Kidney (tissue), 14 donors: ENCODE results near the gene RAB21. TPM values are rescaled to one million over a fixed set of nuclear protein-coding genes. Genes with fewer than 3 reads are reported as not detected.
A peak's percentile ranks its signal among the peaks of the same experiment; 100 is the strongest.

ENCODE experiments used
- DNase-seq, 5 donors: peaks; one replicate each; pipeline ENCODE4 v3.0.0-alpha.2; 2013 to 2020
- FAIRE-seq: peaks from 2 replicates; lab custom pipeline; 2012; peaks lifted over from hg19 to GRCh38; lab: Jason Lieb, UNC
- H3K27ac ChIP-seq, 2 donors: one replicate each; pipeline ENCODE4 v1.7.0; 2013; ENCODE audit warnings: low read depth in 2 of 2, low read length in 2 of 2, inconsistent platforms in 1 of 2
- H3K27me3 ChIP-seq: one replicate; pipeline ENCODE4 v1.7.1; 2013; ENCODE audit warnings: low read length, inconsistent platforms; ENCODE audit not compliant: control insufficient read depth, insufficient read depth
- H3K36me3 ChIP-seq, 3 donors: one replicate each; pipeline versions ENCODE4 v1.7.0 to v1.7.1; 2013; ENCODE audit warnings: low read length in 3 of 3, control low read depth in 1 of 3, inconsistent platforms in 1 of 3; ENCODE audit not compliant: insufficient read depth in 3 of 3, control insufficient read depth in 2 of 3
- H3K4me1 ChIP-seq, 3 donors: one replicate each; pipeline versions ENCODE4 v1.7.0 to v1.7.1; 2013; ENCODE audit warnings: low read length in 3 of 3, inconsistent platforms in 1 of 3, low read depth in 1 of 3; ENCODE audit not compliant: control insufficient read depth in 2 of 3, insufficient read depth in 2 of 3
- H3K4me3 ChIP-seq, 3 donors: one replicate each; pipeline versions ENCODE4 v1.7.0 to v1.8.1; 2013; ENCODE audit warnings: low read length in 3 of 3, control low read depth in 1 of 3, inconsistent platforms in 1 of 3
- H3K9ac ChIP-seq, 3 donors: one replicate each; pipeline versions ENCODE4 v1.7.0 to v1.7.1; 2013; ENCODE audit warnings: low read length in 3 of 3, control low read depth in 1 of 3, inconsistent platforms in 1 of 3
- H3K9me3 ChIP-seq, 3 donors: one replicate each; pipeline versions ENCODE4 v1.7.0 to v1.7.1; 2013; ENCODE audit warnings: low read length in 3 of 3, control low read depth in 1 of 3, inconsistent platforms in 1 of 3; ENCODE audit not compliant: control insufficient read depth in 2 of 3, insufficient read depth in 1 of 3
- CTCF ChIP-seq: IDR thresholded peaks from 3 replicates; pipeline ENCODE4 v1.5.1; 2012; ENCODE audit warnings: mild to moderate bottlenecking, moderate library complexity, borderline replicate concordance; ENCODE audit not compliant: insufficient read depth; ENCODE audit errors: extremely low read depth
- intact Hi-C: fragments of 100-400 bp; cut with DNase I; formaldehyde crosslinking; loops from one replicate; pipeline ENCODE4 v1.11.1; 2022
- polyA plus RNA-seq: library from polyadenylated mRNA; stranded (reverse); fragments of 350-450 nt; fragmentation: Illumina TruSeq; extraction: RNeasy Lipid Tissue Mini Kit (QIAGEN cat#74804); gene quantifications from one replicate; pipeline ENCODE4 v1.2.3, GENCODE V29; 2014; ENCODE audit warnings: low read depth, low replicate concordance; ENCODE audit not compliant: insufficient read depth
- total RNA-seq: library from RNA; stranded (reverse); fragmentation: NEBNext Ultra II Directional; extraction: Animal tissue kit (Norgen Biotek cat#: 25700); gene quantifications from one replicate; pipeline ENCODE4 v1.2.1, GENCODE V29; 2021
- donor health status: control.
- donor health status: control.
- donor health status: control.
- donor health status: control.
- donor health status: control.
- donor health status: DM: yes; HTN: yes; CAD: no.
- donor health status: Normal renal cell carcinoma (clear cell type).

The RAB21 gene
- total and polyA plus RNA-seq, 2 donors from 2014 or later: 24.5 to 101 TPM

- intact Hi-C loops: no loop called here
- no peak overlapping the region for H3K9ac ChIP-seq
- no peak overlapping the region for H3K27ac ChIP-seq
- TF ChIP-seq CTCF: no peak
- DNase-seq: no peak
- no peak for FAIRE-seq
- no peaks in the 10 kb centered on the region for H3K9me3 ChIP-seq
- no peaks in the 10 kb centered on the region for H3K27me3 ChIP-seq
- H3K4me1 ChIP-seq: no peaks in the 10 kb centered on the region
- no peaks in the 10 kb centered on the region for H3K36me3 ChIP-seq
- peak overlapping the region in 2 of 3 donors; percentile 15 to 29 for H3K4me3 ChIP-seq
Observed at GRCh38 chr12:71732357-71732712, 22.3 kb upstream of the RAB21 start.

GRCh38 chr12:71737197-71737596, 17.5 kb upstream of the RAB21 start:
- intact Hi-C loops: no loop called here
- FAIRE-seq: no peak
- no peak overlapping the region for H3K27ac ChIP-seq

GRCh38 chr12:71742998-71743397, 11.7 kb upstream of the RAB21 start:
- H3K27ac ChIP-seq: no peak overlapping the region
- DNase-seq (no peak), FAIRE-seq (no peak)
- H3K36me3 ChIP-seq: no peaks in the 10 kb centered on the region
- H3K4me1 ChIP-seq: no peaks in the 10 kb centered on the region
- no peaks in the 10 kb centered on the region for H3K27me3 ChIP-seq
- H3K9me3 ChIP-seq: no peaks in the 10 kb centered on the region
- no peak overlapping the region for H3K9ac ChIP-seq
- intact Hi-C loops: loop anchor here (10.0 kb wide), 1 partner anchor 318 kb away; no protein-coding TSS in a partner anchor
- H3K4me3 ChIP-seq: no peak overlapping the region
- no peak for TF ChIP-seq CTCF

More at GRCh38 chr12:71737197-71737596, 17.5 kb upstream of the RAB21 start:
- H3K36me3 ChIP-seq: no peaks in the 10 kb centered on the region
- no peaks in the 10 kb centered on the region for H3K27me3 ChIP-seq
- no peaks in the 10 kb centered on the region for H3K4me1 ChIP-seq
- TF ChIP-seq CTCF: no peak
- H3K4me3 ChIP-seq: no peak overlapping the region
- no peaks in the 10 kb centered on the region for H3K9me3 ChIP-seq
- H3K9ac ChIP-seq: no peak overlapping the region
- DNase-seq: no peak
